Measurements from ENCODE around the gene HTT. TPM values are rescaled to one million over a fixed set of nuclear protein-coding genes. Genes with fewer than 3 reads are reported as not detected.

Gene HTT
- total RNA-seq, 1 donor from 2014 or later, result 242 TPM

GRCh38 chr4:3031357-3032082, 43.0 kb upstream of the HTT start:
- Mint-ChIP-seq H3K27ac (no peak overlapping the region), H3K4me1 (no peaks in the 10 kb centered on the region), H3K4me3 (no peak overlapping the region), H3K9me3 (no peaks in the 10 kb centered on the region), H3K27me3 (peaks cover 3% of the 10 kb centered on the region), H3K36me3 (ENCODE audit: low read depth) (no peaks in the 10 kb centered on the region)
- ChIA-PET CTCF (no interaction called here), POLR2A (no interaction called here)
- no peak for TF ChIP-seq CTCF (IDR thresholded peaks at IDR 0.05)
- no peak for ATAC-seq (ENCODE audit: low read depth)
- DNase-seq, result no peak
- intact Hi-C loops (cut with micrococcal nuclease), result no loop called here

- Mint-ChIP-seq H3K4me3 (no peak overlapping the region), H3K4me1 (peaks cover 19% of the 10 kb centered on the region), H3K36me3 (ENCODE audit: low read depth) (no peaks in the 10 kb centered on the region), H3K27ac (peak overlapping the region; percentile 15), H3K27me3 (peaks cover 2% of the 10 kb centered on the region), H3K9me3 (no peaks in the 10 kb centered on the region)
- POLR2A ChIA-PET, result no interaction called here
- intact Hi-C loops (cut with micrococcal nuclease), result no loop called here
- TF ChIP-seq CTCF (IDR thresholded peaks at IDR 0.05), result no peak
- ATAC-seq (ENCODE audit: low read depth), result no peak
- CTCF ChIA-PET, result no interaction called here
- no peak for DNase-seq
Measured at GRCh38 chr4:3034231-3034630, 40.2 kb upstream of the HTT start.

- CTCF ChIA-PET, result no interaction called here
- no peak for ATAC-seq (ENCODE audit: low read depth)
- POLR2A ChIA-PET, result no interaction called here
Measured at GRCh38 chr4:3035249-3035648, 39.2 kb upstream of the HTT start.

GRCh38 chr4:3035674-3036073, 38.8 kb upstream of the HTT start:
- no peak overlapping the region for H3K27ac Mint-ChIP-seq
- ChIA-PET POLR2A (interaction anchor here (1.5 kb wide), 1 partner anchor 47 kb away, joined by 3 read pairs; no protein-coding TSS in a partner anchor), CTCF (no interaction called here)
- ATAC-seq (ENCODE audit: low read depth) (no peak), DNase-seq (no peak)
- H3K4me1 Mint-ChIP-seq, result peaks cover 28% of the 10 kb centered on the region
- no peak for TF ChIP-seq CTCF (IDR thresholded peaks at IDR 0.05)
- H3K4me3 Mint-ChIP-seq, result no peak overlapping the region
- H3K36me3 Mint-ChIP-seq (ENCODE audit: low read depth), result no peaks in the 10 kb centered on the region
- H3K9me3 Mint-ChIP-seq, result no peaks in the 10 kb centered on the region
- intact Hi-C loops (cut with micrococcal nuclease), result loop anchor here (2.0 to 5.0 kb wide), 2 partner anchors 271 to 813 kb away; no protein-coding TSS in a partner anchor
- peaks cover 2% of the 10 kb centered on the region for H3K27me3 Mint-ChIP-seq

More at GRCh38 chr4:3035249-3035648, 39.2 kb upstream of the HTT start:
- TF ChIP-seq CTCF (IDR thresholded peaks at IDR 0.05), result no peak
- Mint-ChIP-seq H3K4me3 (no peak overlapping the region), H3K27ac (no peak overlapping the region), H3K27me3 (peaks cover 2% of the 10 kb centered on the region), H3K4me1 (peaks cover 24% of the 10 kb centered on the region), H3K36me3 (ENCODE audit: low read depth) (no peaks in the 10 kb centered on the region), H3K9me3 (no peaks in the 10 kb centered on the region)
- intact Hi-C loops (cut with micrococcal nuclease), result loop anchor here (5.0 kb wide), 1 partner anchor 813 kb away; no protein-coding TSS in a partner anchor
- no peak for DNase-seq

GRCh38 chr4:3036131-3036952, 38.1 kb upstream of the HTT start:
- CTCF ChIA-PET, result interaction anchor here (1.2 to 2.4 kb wide), 3 partner anchors 27 to 437 kb away, joined by 4 to 12 read pairs (median 6); no protein-coding TSS in a partner anchor
- no peak for ATAC-seq (ENCODE audit: low read depth)
- POLR2A ChIA-PET, result interaction anchor here (1.5 to 2.0 kb wide), 2 partner anchors 38 to 47 kb away, joined by 3 to 11 read pairs; partner anchors contain the start of genes HTT and HTT-AS
- intact Hi-C loops (cut with micrococcal nuclease), result loop anchor here (2.0 to 5.0 kb wide), 2 partner anchors 272 to 814 kb away; no protein-coding TSS in a partner anchor
- Mint-ChIP-seq H3K27ac (no peak overlapping the region), H3K9me3 (no peaks in the 10 kb centered on the region), H3K27me3 (peaks cover 2% of the 10 kb centered on the region), H3K4me1 (peaks cover 34% of the 10 kb centered on the region), H3K4me3 (no peak overlapping the region), H3K36me3 (ENCODE audit: low read depth) (no peaks in the 10 kb centered on the region)
- no peak for DNase-seq
- TF ChIP-seq CTCF (IDR thresholded peaks at IDR 0.05), result no peak

Measured in activated B cell treated with CpG ODN at 0.5 μM for 24 hours (primary cell).